Ishikawa (cell line): ENCODE measurements around the gene RNASEH2B.

Experiments used
- CEBPB ChIP-seq: IDR thresholded peaks from 2 replicates; pipeline ENCODE4 v1.6.1; 2012
- CREB1 ChIP-seq: IDR thresholded peaks from 2 replicates; pipeline ENCODE4 v1.6.1; 2012; ENCODE audit warnings: low read depth
- EGR1 ChIP-seq: IDR thresholded peaks from 2 replicates; pipeline ENCODE4 v1.6.1; 2012
- FOXM1 ChIP-seq: IDR thresholded peaks from 2 replicates; pipeline ENCODE4 v1.6.1; 2012; ENCODE audit warnings: low read depth, borderline replicate concordance
- MAX ChIP-seq: IDR thresholded peaks from 2 replicates; pipeline ENCODE4 v1.6.1; 2012
- NFIC ChIP-seq: IDR thresholded peaks from 2 replicates; pipeline ENCODE4 v1.6.1; 2012
- RAD21 ChIP-seq: IDR thresholded peaks from 2 replicates; pipeline ENCODE4 v1.6.1; 2012; ENCODE audit warnings: low read depth
- REST ChIP-seq: IDR thresholded peaks from 2 replicates; pipeline ENCODE4 v1.6.1; 2012; ENCODE audit warnings: low read depth, mild to moderate bottlenecking
- TAF1 ChIP-seq: IDR thresholded peaks from 2 replicates; pipeline ENCODE4 v1.6.1; 2012; ENCODE audit warnings: low read depth, mild to moderate bottlenecking
- TCF12 ChIP-seq: IDR thresholded peaks from 2 replicates; pipeline ENCODE4 v1.6.1; 2012; ENCODE audit warnings: low read depth
- TEAD4 ChIP-seq: IDR thresholded peaks from 2 replicates; pipeline ENCODE4 v1.6.1; 2012
- USF1 ChIP-seq: IDR thresholded peaks from 2 replicates; pipeline ENCODE4 v1.6.1; 2012
- YY1 ChIP-seq: IDR thresholded peaks from 2 replicates; pipeline ENCODE4 v1.6.1; 2012; ENCODE audit warnings: low read depth
- ZBTB7A ChIP-seq: IDR thresholded peaks from 2 replicates; pipeline ENCODE4 v1.6.1; 2012; ENCODE audit warnings: low read depth

Gene RNASEH2B

GRCh38 chr13:50887151-50887550 lies 22.4 kb upstream of the RNASEH2B start:
- TF ChIP-seq YY1 (no peak), NFIC (no peak), TCF12 (no peak), USF1 (no peak), MAX (no peak), EGR1 (no peak)

GRCh38 chr13:50888362-50888761 lies 21.2 kb upstream of the RNASEH2B start:
- TF ChIP-seq NFIC (no peak), FOXM1 (no peak), CREB1 (no peak), USF1 (no peak), MAX (no peak), YY1 (no peak), TAF1 (no peak), RAD21 (no peak), ZBTB7A (no peak), TEAD4 (no peak), CEBPB (no peak)

GRCh38 chr13:50889317-50889716 lies 20.3 kb upstream of the RNASEH2B start:
- TF ChIP-seq USF1 (no peak), TEAD4 (no peak), CREB1 (no peak), CEBPB (no peak), REST (no peak), TCF12 (no peak), ZBTB7A (no peak), FOXM1 (no peak), TAF1 (no peak), RAD21 (no peak)

GRCh38 chr13:50891206-50891605 lies 18.4 kb upstream of the RNASEH2B start:
- no peak for TF ChIP-seq TCF12
- TF ChIP-seq YY1, result no peak
- no peak for TF ChIP-seq CEBPB
- TF ChIP-seq USF1, result no peak
- no peak for TF ChIP-seq EGR1

GRCh38 chr13:50892210-50892944 lies 17.2 kb upstream of the RNASEH2B start:
- TF ChIP-seq REST (no peak), CREB1 (no peak), MAX (no peak), TEAD4 (no peak), EGR1 (no peak), USF1 (no peak), YY1 (no peak), FOXM1 (no peak), NFIC (no peak), CEBPB (no peak), TAF1 (no peak), ZBTB7A (no peak), RAD21 (no peak)
